H1 (cell line): ENCODE data around the gene APP. TPM values are rescaled to one million over a fixed set of nuclear protein-coding genes. Genes with fewer than 3 reads are reported as not detected.

Experiments
- ATF3 ChIP-seq: IDR thresholded peaks from 2 replicates; pipeline ENCODE4 v1.6.1; 2011; ENCODE audit warnings: low read depth, mild to moderate bottlenecking, low read length; ENCODE audit not compliant: insufficient read depth
- BACH1 ChIP-seq: IDR thresholded peaks from 2 replicates; pipeline ENCODE4 v1.6.1; 2012; ENCODE audit warnings: low read length, improper control_type of control experiment
- BRCA1 ChIP-seq: IDR thresholded peaks from 2 replicates; pipeline ENCODE4 v1.6.1; 2012; ENCODE audit warnings: low read depth, low read length, improper control_type of control experiment
- CBX8 ChIP-seq: fragments of 300-800, 300-1000 bp; sonication (generic); IDR thresholded peaks from 2 replicates; pipeline ENCODE4 v1.7.1; 2016; ENCODE audit warnings: low read depth, low read length, borderline replicate concordance
- CHD2 ChIP-seq: IDR thresholded peaks from 2 replicates; pipeline ENCODE4 v1.6.1; 2012; ENCODE audit warnings: low read length, improper control_type of control experiment
- CREB1 ChIP-seq: IDR thresholded peaks from 2 replicates; pipeline ENCODE4 v1.6.1; 2012; ENCODE audit warnings: inconsistent platforms
- FOSL1 ChIP-seq: IDR thresholded peaks from 2 replicates; pipeline ENCODE4 v1.6.1; 2011; ENCODE audit warnings: mild to moderate bottlenecking, low read depth, low read length, moderate library complexity; ENCODE audit not compliant: insufficient read depth
- HDAC2 ChIP-seq, 2 experiments: fragments of 300-600 bp in 1 of 2; sonication (generic) in 1 of 2; IDR thresholded peaks; 2 replicates each; pipeline ENCODE4 v1.6.1; 2011 to 2012; ENCODE audit warnings: low read depth in 2 of 2, low read length in 2 of 2, mild to moderate bottlenecking in 2 of 2, moderate library complexity in 2 of 2, borderline replicate concordance in 1 of 2, inconsistent platforms in 1 of 2
- KDM4A ChIP-seq: IDR thresholded peaks from one replicate; pipeline ENCODE4 v1.7.1; 2012; ENCODE audit warnings: low read depth, mild to moderate bottlenecking, moderate library complexity, low read length, inconsistent platforms; ENCODE audit not compliant: severe bottlenecking
- PHF8 ChIP-seq: fragments of 200-600 bp; sonication (generic); conservative IDR thresholded peaks from 2 replicates; pipeline ENCODE4 v1.7.1; 2012; ENCODE audit warnings: low read depth, mild to moderate bottlenecking, inconsistent platforms, low read length, moderate library complexity
- POLR2A ChIP-seq, 2 experiments: IDR thresholded peaks; 1 replicate in 1 of 2; 2 replicates in 1 of 2; pipeline ENCODE4 v1.6.1; 2011; ENCODE audit warnings: low read depth in 2 of 2, low read length in 2 of 2, mild to moderate bottlenecking in 2 of 2; ENCODE audit errors: control extremely low read depth in 1 of 2
- POU5F1 ChIP-seq: IDR thresholded peaks from 2 replicates; pipeline ENCODE4 v1.6.1; 2011; ENCODE audit warnings: low read depth, mild to moderate bottlenecking, low read length, moderate library complexity
- RFX5 ChIP-seq: IDR thresholded peaks from 2 replicates; pipeline ENCODE4 v1.6.1; 2011; ENCODE audit warnings: low read depth, low read length, improper control_type of control experiment, borderline replicate concordance
- RXRA ChIP-seq: IDR thresholded peaks from 2 replicates; pipeline ENCODE4 v1.6.1; 2011; ENCODE audit warnings: low read depth, mild to moderate bottlenecking, low read length, moderate library complexity; ENCODE audit not compliant: insufficient read depth
- SAP30 ChIP-seq: fragments of 300-600 bp; sonication (generic); IDR thresholded peaks from 2 replicates; pipeline ENCODE4 v1.7.1; 2012; ENCODE audit warnings: low read length, moderate library complexity, mild to moderate bottlenecking, inconsistent platforms; ENCODE audit not compliant: insufficient read depth, insufficient replicate concordance
- SP1 ChIP-seq: IDR thresholded peaks from 2 replicates; pipeline ENCODE4 v1.6.1; 2011; ENCODE audit warnings: low read depth, low read length
- SP2 ChIP-seq: IDR thresholded peaks from 2 replicates; pipeline ENCODE4 v1.6.1; 2012; ENCODE audit warnings: mild to moderate bottlenecking, low read length, inconsistent platforms
- SRF ChIP-seq: IDR thresholded peaks from 2 replicates; pipeline ENCODE4 v1.6.1; 2011; ENCODE audit warnings: mild to moderate bottlenecking, low read depth, low read length, moderate library complexity
- TAF1 ChIP-seq: IDR thresholded peaks from 2 replicates; pipeline ENCODE4 v1.6.1; 2011; ENCODE audit warnings: mild to moderate bottlenecking, low read depth, low read length
- TAF7 ChIP-seq: optimal IDR thresholded peaks from 2 replicates; pipeline ENCODE3; 2011; ENCODE audit warnings: low read depth, mild to moderate bottlenecking, inconsistent platforms, low read length, moderate library complexity, borderline replicate concordance
- TCF12 ChIP-seq: IDR thresholded peaks from 2 replicates; pipeline ENCODE4 v1.6.1; 2011; ENCODE audit warnings: low read depth, mild to moderate bottlenecking, low read length
- TEAD4 ChIP-seq: IDR thresholded peaks from 2 replicates; pipeline ENCODE4 v1.6.1; 2012; ENCODE audit warnings: low read depth, low read length, inconsistent platforms, mixed read lengths
- USF2 ChIP-seq: IDR thresholded peaks from 2 replicates; pipeline ENCODE4 v1.6.1; 2011; ENCODE audit warnings: low read length, improper control_type of control experiment
- ZNF274 ChIP-seq: IDR thresholded peaks from 2 replicates; pipeline ENCODE4 v1.7.0; 2012; ENCODE audit warnings: low read length, borderline replicate concordance; ENCODE audit errors: extremely low read depth
- polyA plus RNA-seq, 7 experiments: library from polyadenylated mRNA; depleted of rRNA in 3 of 7; stranded (reverse) in 5 of 7; unstranded in 2 of 7; fragments of >200 nt in 5 of 7; fragments of 200-250 nt in 2 of 7; gene quantifications; 1 replicate in 5 of 7; 2 replicates in 1 of 7; 4 replicates in 1 of 7; pipeline versions ENCODE4 v1.2.1 to v1.2.3, GENCODE V29; 2011 to 2013; ENCODE audit warnings: missing spikeins in 2 of 7, mixed read lengths in 2 of 7
- total RNA-seq: library from RNA; stranded (reverse); fragmentation: NEBNext Ultra II Directional; extraction: Animal tissue kit (Norgen Biotek cat#: 25700); gene quantifications from 2 replicates; pipeline ENCODE4 v1.2.1, GENCODE V29; 2021

Gene APP
- total and polyA plus RNA-seq, 2 of the 8 experiments (the other 6 are each of a cell fraction or from before 2014, with no cell fraction given), result 375 to 551 TPM

GRCh38 chr21:26170471-26171257, at the start of gene APP (continued):
- no peak for TF ChIP-seq TEAD4
- peak; percentile 97 for TF ChIP-seq TAF1
- peak; percentile 66; the same call in 1 of the 2 replicates for TF ChIP-seq ATF3
- no peak for TF ChIP-seq CBX8
- peak; percentile 64 for TF ChIP-seq USF2
- peak; percentile 44 to 45; a peak in 1 of 4 replicates for TF ChIP-seq HDAC2 (IDR thresholded peaks at IDR 0.05; ENCODE audit: borderline replicate concordance in 1 of 2, low read depth in 2 of 2, low read length in 2 of 2)
- peak; percentile 71 for TF ChIP-seq PHF8
- TF ChIP-seq RFX5, result no peak
- TF ChIP-seq POLR2A (IDR thresholded peaks at IDR 0.05; ENCODE audit: control extremely low read depth in 1 of 2, low read depth in 2 of 2, low read length in 2 of 2), result peak; percentile 88
- no peak for TF ChIP-seq POU5F1
- no peak for TF ChIP-seq BACH1
- no peak for TF ChIP-seq ZNF274
- TF ChIP-seq SP2, result no peak
- no peak for TF ChIP-seq TCF12
- TF ChIP-seq CHD2, result peak; percentile 5; the same call in 1 of the 2 replicates
- peak; percentile 74 for TF ChIP-seq KDM4A
- no peak for TF ChIP-seq BRCA1
- TF ChIP-seq FOSL1, result no peak
- TF ChIP-seq CREB1, result no peak
- no peak for TF ChIP-seq SP1
- no peak for TF ChIP-seq RXRA
- TF ChIP-seq TAF7, result peak; percentile 93
- TF ChIP-seq SRF, result no peak
- TF ChIP-seq SAP30, result no peak
